ENCODE measurements around the gene FGGY. TPM values are rescaled to one million over a fixed set of nuclear protein-coding genes. Genes with fewer than 3 reads are reported as not detected.

Gene FGGY
- total RNA-seq, 1 experiment from 2014 or later = 17.8 TPM

GRCh38 chr1:59285691-59286090 is 11.2 kb upstream of the FGGY start:
- 0 out of 2 replicates have a peak, but pooled peaks cover 7% of the 10 kb centered on the region for H3K9me2 ChIP-seq (ENCODE audit: insufficient read depth)
- TF ChIP-seq EZH2 (IDR thresholded peaks at IDR 0.05; ENCODE audit: low read depth) = no peak
- TF ChIP-seq, protein P1, sequence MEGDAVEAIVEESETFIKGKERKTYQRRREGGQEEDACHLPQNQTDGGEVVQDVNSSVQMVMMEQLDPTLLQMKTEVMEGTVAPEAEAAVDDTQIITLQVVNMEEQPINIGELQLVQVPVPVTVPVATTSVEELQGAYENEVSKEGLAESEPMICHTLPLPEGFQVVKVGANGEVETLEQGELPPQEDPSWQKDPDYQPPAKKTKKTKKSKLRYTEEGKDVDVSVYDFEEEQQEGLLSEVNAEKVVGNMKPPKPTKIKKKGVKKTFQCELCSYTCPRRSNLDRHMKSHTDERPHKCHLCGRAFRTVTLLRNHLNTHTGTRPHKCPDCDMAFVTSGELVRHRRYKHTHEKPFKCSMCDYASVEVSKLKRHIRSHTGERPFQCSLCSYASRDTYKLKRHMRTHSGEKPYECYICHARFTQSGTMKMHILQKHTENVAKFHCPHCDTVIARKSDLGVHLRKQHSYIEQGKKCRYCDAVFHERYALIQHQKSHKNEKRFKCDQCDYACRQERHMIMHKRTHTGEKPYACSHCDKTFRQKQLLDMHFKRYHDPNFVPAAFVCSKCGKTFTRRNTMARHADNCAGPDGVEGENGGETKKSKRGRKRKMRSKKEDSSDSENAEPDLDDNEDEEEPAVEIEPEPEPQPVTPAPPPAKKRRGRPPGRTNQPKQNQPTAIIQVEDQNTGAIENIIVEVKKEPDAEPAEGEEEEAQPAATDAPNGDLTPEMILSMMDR (conservative IDR thresholded peaks at IDR 0.05) = no peak
- H4K20me1 ChIP-seq (ENCODE audit: insufficient read depth) = no peaks in the 10 kb centered on the region
- H3K27ac ChIP-seq = no peak overlapping the region
- no peaks in the 10 kb centered on the region for H3K79me2 ChIP-seq (ENCODE audit: low read depth)
- no peaks in the 10 kb centered on the region for H3K27me3 ChIP-seq (ENCODE audit: insufficient read depth, low read depth)
- no peak overlapping the region for H2AFZ ChIP-seq
- H3K4me2 ChIP-seq = no peak overlapping the region
- no peaks in the 10 kb centered on the region for H3K36me3 ChIP-seq (ENCODE audit: low read depth)
- intact Hi-C loops (cut with micrococcal nuclease; ENCODE audit: unreplicated experiment) = no loop called here
- DNase-seq = no peak
- POLR2A ChIA-PET (ENCODE audit: unreplicated experiment) = interaction anchor here (0.6 to 0.7 kb wide), 2 partner anchors 102 to 145 kb away, joined by 3 to 8 read pairs; no protein-coding TSS in a partner anchor
- H3K4me1 ChIP-seq (replicated peaks; ENCODE audit: insufficient read depth) = no peaks in the 10 kb centered on the region
- H3F3A ChIP-seq (ENCODE audit: insufficient read depth, low read depth) = no peaks in the 10 kb centered on the region
- peaks cover 3% of the 10 kb centered on the region; the same call in 1 of the 2 replicates for H3K9me3 ChIP-seq (ENCODE audit: insufficient read depth, low read depth)
- H3K4me3 ChIP-seq = no peak overlapping the region
- CTCF ChIA-PET = no interaction called here
- BruUV-seq (replicated peaks) = no TSS peak

GRCh38 chr1:59288046-59288445 is 8.8 kb upstream of the FGGY start:
- no TSS peak for BruUV-seq (replicated peaks)
- DNase-seq = no peak
- TF ChIP-seq, protein P1 (conservative IDR thresholded peaks at IDR 0.05) = no peak
- no peak for TF ChIP-seq EZH2 (IDR thresholded peaks at IDR 0.05; ENCODE audit: low read depth)
- H3K36me3 ChIP-seq (ENCODE audit: low read depth) = no peaks in the 10 kb centered on the region
- H3K9me2 ChIP-seq (ENCODE audit: insufficient read depth) = 0 out of 2 replicates have a peak, but pooled peaks cover 7% of the 10 kb centered on the region
- no peak overlapping the region for H3K4me2 ChIP-seq
- intact Hi-C loops (cut with micrococcal nuclease; ENCODE audit: unreplicated experiment) = no loop called here
- no peak overlapping the region for H3K27ac ChIP-seq
- CTCF ChIA-PET = no interaction called here
- H4K20me1 ChIP-seq (ENCODE audit: insufficient read depth) = no peaks in the 10 kb centered on the region
- H3K79me2 ChIP-seq (ENCODE audit: low read depth) = no peaks in the 10 kb centered on the region
- peaks cover 3% of the 10 kb centered on the region; the same call in 1 of the 2 replicates for H3K9me3 ChIP-seq (ENCODE audit: insufficient read depth, low read depth)
- H3K27me3 ChIP-seq (ENCODE audit: insufficient read depth, low read depth) = no peaks in the 10 kb centered on the region
- H2AFZ ChIP-seq = no peak overlapping the region
- H3F3A ChIP-seq (ENCODE audit: insufficient read depth, low read depth) = no peaks in the 10 kb centered on the region
- no peaks in the 10 kb centered on the region for H3K4me1 ChIP-seq (replicated peaks; ENCODE audit: insufficient read depth)
- POLR2A ChIA-PET (ENCODE audit: unreplicated experiment) = no interaction called here
- H3K4me3 ChIP-seq = no peak overlapping the region

- H3K9me2 ChIP-seq (ENCODE audit: insufficient read depth) = 0 out of 2 replicates have a peak, but pooled peaks cover 7% of the 10 kb centered on the region
- H3K79me2 ChIP-seq (ENCODE audit: low read depth) = no peaks in the 10 kb centered on the region
- POLR2A ChIA-PET (ENCODE audit: unreplicated experiment) = interaction anchor here (0.7 kb wide), 1 partner anchor 516 kb away, joined by 4 read pairs; no protein-coding TSS in a partner anchor
- H3K9me3 ChIP-seq (ENCODE audit: insufficient read depth, low read depth) = peaks cover 3% of the 10 kb centered on the region; the same call in 1 of the 2 replicates
- peaks cover 4% of the 10 kb centered on the region for H3K4me1 ChIP-seq (replicated peaks; ENCODE audit: insufficient read depth)
- no peaks in the 10 kb centered on the region for H3F3A ChIP-seq (ENCODE audit: insufficient read depth, low read depth)
- CTCF ChIA-PET = interaction anchor here (0.6 kb wide), 1 partner anchor 139 kb away, joined by 3 read pairs; no protein-coding TSS in a partner anchor
- H3K4me3 ChIP-seq = no peak overlapping the region
- H3K36me3 ChIP-seq (ENCODE audit: low read depth) = no peaks in the 10 kb centered on the region
- H3K4me2 ChIP-seq = no peak overlapping the region
- TF ChIP-seq, protein P1 (conservative IDR thresholded peaks at IDR 0.05) = no peak
- TF ChIP-seq EZH2 (IDR thresholded peaks at IDR 0.05; ENCODE audit: low read depth) = no peak
- H2AFZ ChIP-seq = no peak overlapping the region
- no peaks in the 10 kb centered on the region for H3K27me3 ChIP-seq (ENCODE audit: insufficient read depth, low read depth)
- intact Hi-C loops (cut with micrococcal nuclease; ENCODE audit: unreplicated experiment) = no loop called here
- no peak overlapping the region for H3K27ac ChIP-seq
- no peaks in the 10 kb centered on the region for H4K20me1 ChIP-seq (ENCODE audit: insufficient read depth)
- no TSS peak for BruUV-seq (replicated peaks)
- DNase-seq = no peak
Measured at GRCh38 chr1:59289570-59289969, 7.3 kb upstream of the FGGY start.
